Endodermal cell (in vitro differentiated cells): Measurements from ENCODE around the gene STX12. TPM values are rescaled to one million over a fixed set of nuclear protein-coding genes. Genes with fewer than 3 reads are reported as not detected.

Experiments
- DNase-seq: peaks from one replicate; pipeline ENCODE4 v3.0.0-alpha.2; 2017
- H3K27ac ChIP-seq: 2 replicates; pipeline ENCODE4 v1.5.1; 2013; ENCODE audit warnings: mild to moderate bottlenecking, low read depth, low read length, moderate library complexity
- H3K27me3 ChIP-seq: 2 replicates; pipeline ENCODE4 v1.6.1; 2013; ENCODE audit warnings: mild to moderate bottlenecking, low read length, moderate library complexity; ENCODE audit not compliant: insufficient read depth, control insufficient read depth, poor library complexity, severe bottlenecking
- H3K36me3 ChIP-seq: 2 replicates; pipeline ENCODE4 v1.7.0; 2013; ENCODE audit warnings: mild to moderate bottlenecking, low read length, moderate library complexity; ENCODE audit not compliant: control insufficient read depth, insufficient read depth
- H3K4me1 ChIP-seq: one replicate; pipeline ENCODE4 v1.7.0; 2013; ENCODE audit warnings: low read length; ENCODE audit not compliant: control insufficient read depth, insufficient read depth
- H3K4me3 ChIP-seq: 2 replicates; pipeline ENCODE4 v1.5.1; 2013; ENCODE audit warnings: mild to moderate bottlenecking, low read length, moderate library complexity
- H3K9ac ChIP-seq: 2 replicates; pipeline ENCODE4 v1.6.1; 2013; ENCODE audit warnings: mild to moderate bottlenecking, low read length, moderate library complexity; ENCODE audit not compliant: poor library complexity, severe bottlenecking; ENCODE audit errors: extremely low read depth
- H3K9me3 ChIP-seq: 2 replicates; pipeline ENCODE4 v1.6.1; 2013; ENCODE audit warnings: mild to moderate bottlenecking, low read length, moderate library complexity; ENCODE audit not compliant: control insufficient read depth
- H3K27ac Mint-ChIP-seq: 2 replicates; pipeline ENCODE4 v1.8.0; 2020; ENCODE audit warnings: mixed read lengths
- H3K27me3 Mint-ChIP-seq: 2 replicates; pipeline ENCODE4 v1.8.0; 2021; ENCODE audit warnings: mild to moderate bottlenecking, mixed read lengths; ENCODE audit not compliant: insufficient read depth
- H3K36me3 Mint-ChIP-seq: 2 replicates; pipeline ENCODE4 v1.8.0; 2020; ENCODE audit warnings: low read depth, mixed read lengths
- H3K4me1 Mint-ChIP-seq: 2 replicates; pipeline ENCODE4 v1.8.0; 2020; ENCODE audit warnings: mixed read lengths
- H3K4me3 Mint-ChIP-seq: 2 replicates; pipeline ENCODE4 v1.8.0; 2020; ENCODE audit warnings: mild to moderate bottlenecking, moderate library complexity, mixed read lengths
- H3K9me3 Mint-ChIP-seq: 2 replicates; pipeline ENCODE4 v1.8.0; 2020; ENCODE audit warnings: mild to moderate bottlenecking, mixed read lengths
- WGBS, 2 experiments: methylation state at CpG; one replicate each; pipeline versions ENCODE4 v1.1.5 to v1.1.7; 2013; ENCODE audit warnings: missing lambda C conversion rate in 2 of 2, mixed read lengths in 1 of 2; ENCODE audit not compliant: insufficient coverage in 1 of 2, insufficient read length in 1 of 2; 5-methylcytosine and 5-hydroxymethylcytosine counted together
- total RNA-seq, 2 donors: library from RNA; stranded (reverse); fragmentation: NEBNext Ultra II Directional in 1 of 2; extraction: Animal tissue kit (Norgen Biotek cat#: 25700) in 1 of 2; gene quantifications; 2 replicates in 1 of 2; 3 replicates in 1 of 2; pipeline ENCODE4 v1.2.1, GENCODE V29; 2021
- TF ChIP-seq, protein P1 (sequence below): fragments of 200-600 bp; sonication (generic); conservative IDR thresholded peaks from 2 replicates; pipeline ENCODE4 v1.5.0; 2021; ENCODE audit warnings: antibody characterized with exemption, mild to moderate bottlenecking

The STX12 gene
- total RNA-seq, 2 donors from 2014 or later: 19.5 to 23.3 TPM

DNA sequence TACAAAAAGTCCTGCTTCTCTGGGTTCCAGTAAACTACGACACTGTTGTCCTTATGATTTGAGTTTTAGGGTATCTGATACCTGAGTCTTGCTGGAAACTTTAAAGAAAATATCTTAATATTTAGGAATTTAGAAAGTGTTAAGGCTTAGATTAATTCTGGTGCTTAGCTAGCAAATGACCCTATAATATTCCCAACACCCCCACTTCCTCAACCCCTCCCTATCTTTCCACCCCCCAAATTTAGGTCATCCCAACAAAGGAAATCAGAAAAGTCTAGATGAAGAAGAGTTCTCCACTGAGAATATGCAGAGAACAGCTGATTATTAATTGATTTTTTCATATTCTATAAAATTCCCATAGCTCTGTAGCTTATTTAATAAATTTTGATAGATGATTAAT lies 11.7 kb downstream of the STX12 start:
- Mint-ChIP-seq H3K27ac (no peak overlapping the region), H3K4me3 (no peak overlapping the region)
- 90 to 94% methylated on average over 1 of the region's 1 CpG for WGBS, 2 experiments

GRCh38 chr1:27785781-27786455 lies 12.9 kb downstream of the STX12 start:
- Histone ChIP-seq H3K36me3 (peaks cover 17% of the 10 kb centered on the region), H3K9me3 (peaks cover 9% of the 10 kb centered on the region), H3K4me1 (no peaks in the 10 kb centered on the region), H3K27ac (no peak overlapping the region), H3K27me3 (no peaks in the 10 kb centered on the region), H3K4me3 (no peak overlapping the region), H3K9ac (no peak overlapping the region)
- Mint-ChIP-seq H3K4me1 (peaks cover 13% of the 10 kb centered on the region), H3K9me3 (peaks cover 6% of the 10 kb centered on the region), H3K36me3 (peaks cover 12% of the 10 kb centered on the region), H3K27me3 (no peaks in the 10 kb centered on the region), H3K27ac (peak overlapping the region; percentile 76), H3K4me3 (no peak overlapping the region)
- no peak for DNase-seq
- TF ChIP-seq, protein P1, sequence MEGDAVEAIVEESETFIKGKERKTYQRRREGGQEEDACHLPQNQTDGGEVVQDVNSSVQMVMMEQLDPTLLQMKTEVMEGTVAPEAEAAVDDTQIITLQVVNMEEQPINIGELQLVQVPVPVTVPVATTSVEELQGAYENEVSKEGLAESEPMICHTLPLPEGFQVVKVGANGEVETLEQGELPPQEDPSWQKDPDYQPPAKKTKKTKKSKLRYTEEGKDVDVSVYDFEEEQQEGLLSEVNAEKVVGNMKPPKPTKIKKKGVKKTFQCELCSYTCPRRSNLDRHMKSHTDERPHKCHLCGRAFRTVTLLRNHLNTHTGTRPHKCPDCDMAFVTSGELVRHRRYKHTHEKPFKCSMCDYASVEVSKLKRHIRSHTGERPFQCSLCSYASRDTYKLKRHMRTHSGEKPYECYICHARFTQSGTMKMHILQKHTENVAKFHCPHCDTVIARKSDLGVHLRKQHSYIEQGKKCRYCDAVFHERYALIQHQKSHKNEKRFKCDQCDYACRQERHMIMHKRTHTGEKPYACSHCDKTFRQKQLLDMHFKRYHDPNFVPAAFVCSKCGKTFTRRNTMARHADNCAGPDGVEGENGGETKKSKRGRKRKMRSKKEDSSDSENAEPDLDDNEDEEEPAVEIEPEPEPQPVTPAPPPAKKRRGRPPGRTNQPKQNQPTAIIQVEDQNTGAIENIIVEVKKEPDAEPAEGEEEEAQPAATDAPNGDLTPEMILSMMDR: no peak

More for the DNA sequence above, 11.7 kb downstream of the STX12 start:
- Histone ChIP-seq H3K9ac (no peak overlapping the region), H3K27me3 (no peaks in the 10 kb centered on the region), H3K27ac (no peak overlapping the region), H3K9me3 (peaks cover 2% of the 10 kb centered on the region), H3K36me3 (peaks cover 11% of the 10 kb centered on the region), H3K4me1 (no peaks in the 10 kb centered on the region), H3K4me3 (no peak overlapping the region)
- Mint-ChIP-seq H3K9me3 (no peaks in the 10 kb centered on the region), H3K27me3 (no peaks in the 10 kb centered on the region), H3K36me3 (peaks cover 3% of the 10 kb centered on the region), H3K4me1 (peaks cover 13% of the 10 kb centered on the region)
- DNase-seq: no peak
- TF ChIP-seq, protein P1: no peak

- H3K36me3 ChIP-seq: peaks cover 24% of the 10 kb centered on the region
- no peak overlapping the region for H3K27ac Mint-ChIP-seq
- no peaks in the 10 kb centered on the region for H3K27me3 Mint-ChIP-seq
- H3K4me3 ChIP-seq: no peak overlapping the region
- peaks cover 9% of the 10 kb centered on the region for H3K9me3 ChIP-seq
- H3K9ac ChIP-seq: no peak overlapping the region
- H3K36me3 Mint-ChIP-seq: peaks cover 12% of the 10 kb centered on the region
- H3K27me3 ChIP-seq: no peaks in the 10 kb centered on the region
- peaks cover 6% of the 10 kb centered on the region for H3K9me3 Mint-ChIP-seq
- peaks cover 13% of the 10 kb centered on the region for H3K4me1 Mint-ChIP-seq
- no peak for DNase-seq
- no peaks in the 10 kb centered on the region for H3K4me1 ChIP-seq
- TF ChIP-seq, protein P1: no peak
- H3K4me3 Mint-ChIP-seq: no peak overlapping the region
- no peak overlapping the region for H3K27ac ChIP-seq
Measured at GRCh38 chr1:27787895-27788294, 14.9 kb downstream of the STX12 start.
